Activated CD4-positive, alpha-beta T cell treated with anti-CD3 and anti-CD28 coated beads for 36 hours (primary cell): Measurements from ENCODE around the gene LRRC3. TPM values are rescaled to one million over a fixed set of nuclear protein-coding genes. Genes with fewer than 3 reads are reported as not detected.

Source experiments
- ATAC-seq: fragments of 200-7000 bp; cut with Tn5 transposase; one replicate; pipeline ENCODE4 v1.10.0; 2021; ENCODE audit warnings: mild to moderate bottlenecking, moderate library complexity
- CTCF ChIA-PET: fragments of 350-600 bp; sonication (Branson Sonifier 250); formaldehyde crosslinking; loops from one replicate; lab custom pipeline; 2021; ENCODE audit warnings: antibody characterized with exemption; lab: Charles Lee
- POLR2A ChIA-PET: fragments of 350-600 bp; sonication (Branson Sonifier 250); formaldehyde crosslinking; loops from one replicate; lab custom pipeline; 2021; ENCODE audit warnings: antibody characterized with exemption, inconsistent platforms; lab: Charles Lee
- DNase-seq: peaks from one replicate; pipeline ENCODE4 v3.0.0-alpha.2; 2020
- H3K27ac Mint-ChIP-seq: one replicate; pipeline ENCODE4 v1.8.0; 2021; ENCODE audit warnings: mixed read lengths
- H3K27me3 Mint-ChIP-seq: one replicate; pipeline ENCODE4 v1.8.0; 2021; ENCODE audit warnings: mixed read lengths
- H3K36me3 Mint-ChIP-seq: one replicate; pipeline ENCODE4 v1.8.0; 2021; ENCODE audit warnings: low read depth, mixed read lengths
- H3K4me1 Mint-ChIP-seq: one replicate; pipeline ENCODE4 v1.8.0; 2021; ENCODE audit warnings: mixed read lengths
- H3K4me3 Mint-ChIP-seq: one replicate; pipeline ENCODE4 v1.8.0; 2021; ENCODE audit warnings: mild to moderate bottlenecking, moderate library complexity, mixed read lengths
- H3K9me3 Mint-ChIP-seq: one replicate; pipeline ENCODE4 v1.8.0; 2021; ENCODE audit warnings: low read depth, mixed read lengths
- intact Hi-C, 2 experiments: fragments of 100-400 bp; cut with DNase I in 1 of 2; cut with micrococcal nuclease in 1 of 2; formaldehyde crosslinking; loops; one replicate each; pipeline versions ENCODE4 v1.14.2 to v1.15.1; 2022 to 2024; cut with DNase I, micrococcal nuclease
- total RNA-seq, 2 experiments: library from RNA; stranded (reverse); gene quantifications; one replicate each; pipeline ENCODE4 v1.2.3, GENCODE V29; 2021

The LRRC3 gene
- total RNA-seq, 2 experiments from 2014 or later, result 2.7 to 2.9 TPM

- DNase-seq (no peak), ATAC-seq (no peak)
- no peak overlapping the region for H3K27ac Mint-ChIP-seq
- no peaks in the 10 kb centered on the region for H3K36me3 Mint-ChIP-seq
- H3K27me3 Mint-ChIP-seq, result peaks cover 15% of the 10 kb centered on the region
- peaks cover 10% of the 10 kb centered on the region for H3K9me3 Mint-ChIP-seq
- intact Hi-C loops, result no loop called here
- H3K4me3 Mint-ChIP-seq, result peak overlapping the region; percentile 36
- CTCF ChIA-PET, result interaction anchor here (0.6 to 1.2 kb wide), 2 partner anchors 26 to 316 kb away, joined by 3 read pairs; no protein-coding TSS in a partner anchor
- no peaks in the 10 kb centered on the region for H3K4me1 Mint-ChIP-seq
- POLR2A ChIA-PET, result interaction anchor here (0.7 kb wide), 1 partner anchor 24 kb away, joined by 7 read pairs; no protein-coding TSS in a partner anchor
Measured at GRCh38 chr21:44454058-44454457, 1.3 kb upstream of the LRRC3 start.

- no peaks in the 10 kb centered on the region for H3K36me3 Mint-ChIP-seq
- intact Hi-C loops, result loop anchor here (1.0 kb wide), 6 partner anchors 27 to 666 kb away; partner anchors contain the start of genes CFAP410 (in 1 of the 2), PFKL (in 1 of the 2) and RRP1 (in 1 of the 2)
- peaks cover 12% of the 10 kb centered on the region for H3K27me3 Mint-ChIP-seq
- peak; percentile 66 for ATAC-seq
- H3K27ac Mint-ChIP-seq, result no peak overlapping the region
- DNase-seq, result peak; percentile 68
- H3K4me1 Mint-ChIP-seq, result no peaks in the 10 kb centered on the region
- peaks cover 10% of the 10 kb centered on the region for H3K9me3 Mint-ChIP-seq
- ChIA-PET CTCF (interaction anchor here (0.6 to 0.7 kb wide), 3 partner anchors 24 to 599 kb away, joined by 3 to 4 read pairs (median 4); no protein-coding TSS in a partner anchor), POLR2A (interaction anchor here (0.7 kb wide), 1 partner anchor 76 kb away, joined by 3 read pairs; no protein-coding TSS in a partner anchor)
- H3K4me3 Mint-ChIP-seq, result peak overlapping the region; percentile 67
Measured at GRCh38 chr21:44455524-44456213, 359 bp downstream of the LRRC3 start.

- no peak for ATAC-seq
- Mint-ChIP-seq H3K4me1 (no peaks in the 10 kb centered on the region), H3K36me3 (no peaks in the 10 kb centered on the region), H3K27ac (no peak overlapping the region), H3K4me3 (peak overlapping the region; percentile 67), H3K27me3 (peaks cover 11% of the 10 kb centered on the region), H3K9me3 (peaks cover 10% of the 10 kb centered on the region)
- CTCF ChIA-PET, result interaction anchor here (0.7 to 0.9 kb wide), 3 partner anchors 21 to 598 kb away, joined by 3 to 4 read pairs (median 4); no protein-coding TSS in a partner anchor
- POLR2A ChIA-PET, result interaction anchor here (0.7 kb wide), 1 partner anchor 75 kb away, joined by 3 read pairs; no protein-coding TSS in a partner anchor
- intact Hi-C loops, result no loop called here
- no peak for DNase-seq
Measured at GRCh38 chr21:44456214-44456914, 1.1 kb downstream of the LRRC3 start.

- ATAC-seq, result no peak
- CTCF ChIA-PET, result interaction anchor here (0.9 kb wide), 1 partner anchor 20 kb away, joined by 4 read pairs; no protein-coding TSS in a partner anchor
- H3K9me3 Mint-ChIP-seq, result peaks cover 9% of the 10 kb centered on the region
- no peaks in the 10 kb centered on the region for H3K36me3 Mint-ChIP-seq
- H3K27ac Mint-ChIP-seq, result no peak overlapping the region
- POLR2A ChIA-PET, result no interaction called here
- no peak for DNase-seq
- intact Hi-C loops, result no loop called here
- H3K27me3 Mint-ChIP-seq, result peaks cover 9% of the 10 kb centered on the region
- no peaks in the 10 kb centered on the region for H3K4me1 Mint-ChIP-seq
- peak overlapping the region; percentile 55 for H3K4me3 Mint-ChIP-seq
Measured at GRCh38 chr21:44456915-44457736, 1.8 kb downstream of the LRRC3 start.

- Mint-ChIP-seq H3K36me3 (no peaks in the 10 kb centered on the region), H3K27me3 (peaks cover 4% of the 10 kb centered on the region), H3K4me1 (no peaks in the 10 kb centered on the region), H3K4me3 (no peak overlapping the region), H3K9me3 (peaks cover 3% of the 10 kb centered on the region), H3K27ac (no peak overlapping the region)
- ChIA-PET POLR2A (no interaction called here), CTCF (no interaction called here)
- DNase-seq (no peak), ATAC-seq (no peak)
- intact Hi-C loops, result no loop called here
Measured at GRCh38 chr21:44458971-44459711, 3.8 kb downstream of the LRRC3 start.

GRCh38 chr21:44459712-44460440 is 4.6 kb downstream of the LRRC3 start:
- POLR2A ChIA-PET, result no interaction called here
- CTCF ChIA-PET, result no interaction called here
- H3K4me3 Mint-ChIP-seq, result no peak overlapping the region
- intact Hi-C loops, result no loop called here
- H3K27me3 Mint-ChIP-seq, result no peaks in the 10 kb centered on the region
- no peaks in the 10 kb centered on the region for H3K36me3 Mint-ChIP-seq
- DNase-seq, result no peak
- no peak overlapping the region for H3K27ac Mint-ChIP-seq
- H3K4me1 Mint-ChIP-seq, result no peaks in the 10 kb centered on the region
- H3K9me3 Mint-ChIP-seq, result no peaks in the 10 kb centered on the region
- ATAC-seq, result no peak

GRCh38 chr21:44460441-44460755 is 5.1 kb downstream of the LRRC3 start:
- POLR2A ChIA-PET, result no interaction called here
- H3K36me3 Mint-ChIP-seq, result no peaks in the 10 kb centered on the region
- H3K4me3 Mint-ChIP-seq, result no peak overlapping the region
- no peak for ATAC-seq
- H3K9me3 Mint-ChIP-seq, result no peaks in the 10 kb centered on the region
- CTCF ChIA-PET, result no interaction called here
- no peak overlapping the region for H3K27ac Mint-ChIP-seq
- intact Hi-C loops, result no loop called here
- H3K27me3 Mint-ChIP-seq, result no peaks in the 10 kb centered on the region
- H3K4me1 Mint-ChIP-seq, result no peaks in the 10 kb centered on the region
- DNase-seq, result no peak

GRCh38 chr21:44461005-44461404 is 5.7 kb downstream of the LRRC3 start:
- Mint-ChIP-seq H3K27ac (no peak overlapping the region), H3K4me3 (no peak overlapping the region), H3K9me3 (no peaks in the 10 kb centered on the region), H3K27me3 (no peaks in the 10 kb centered on the region), H3K4me1 (no peaks in the 10 kb centered on the region), H3K36me3 (no peaks in the 10 kb centered on the region)
- ChIA-PET CTCF (interaction anchor here (0.5 kb wide), 1 partner anchor 741 kb away, joined by 3 read pairs; no protein-coding TSS in a partner anchor), POLR2A (no interaction called here)
- intact Hi-C loops, result no loop called here
- DNase-seq (no peak), ATAC-seq (no peak)

- intact Hi-C loops, result no loop called here
- Mint-ChIP-seq H3K4me3 (no peak overlapping the region), H3K4me1 (no peaks in the 10 kb centered on the region), H3K27me3 (no peaks in the 10 kb centered on the region), H3K36me3 (no peaks in the 10 kb centered on the region), H3K27ac (no peak overlapping the region), H3K9me3 (no peaks in the 10 kb centered on the region)
- ChIA-PET POLR2A (no interaction called here), CTCF (interaction anchor here (0.5 kb wide), 1 partner anchor 740 kb away, joined by 3 read pairs; no protein-coding TSS in a partner anchor)
- no peak for DNase-seq
- ATAC-seq, result no peak
Measured at GRCh38 chr21:44461464-44462001, 6.2 kb downstream of the LRRC3 start.
